Measurements from ENCODE around the gene FRMD5. TPM values are rescaled to one million over a fixed set of nuclear protein-coding genes. Genes with fewer than 3 reads are reported as not detected.
"Not testable (repeated sequence)": the region's sequence is repeated elsewhere in the genome, so short reads cannot be mapped to it uniquely, and the experiment has no call there.

FRMD5 gene
- total RNA-seq, 2 experiments from 2014 or later, result 0.12 to 0.21 TPM

DNA sequence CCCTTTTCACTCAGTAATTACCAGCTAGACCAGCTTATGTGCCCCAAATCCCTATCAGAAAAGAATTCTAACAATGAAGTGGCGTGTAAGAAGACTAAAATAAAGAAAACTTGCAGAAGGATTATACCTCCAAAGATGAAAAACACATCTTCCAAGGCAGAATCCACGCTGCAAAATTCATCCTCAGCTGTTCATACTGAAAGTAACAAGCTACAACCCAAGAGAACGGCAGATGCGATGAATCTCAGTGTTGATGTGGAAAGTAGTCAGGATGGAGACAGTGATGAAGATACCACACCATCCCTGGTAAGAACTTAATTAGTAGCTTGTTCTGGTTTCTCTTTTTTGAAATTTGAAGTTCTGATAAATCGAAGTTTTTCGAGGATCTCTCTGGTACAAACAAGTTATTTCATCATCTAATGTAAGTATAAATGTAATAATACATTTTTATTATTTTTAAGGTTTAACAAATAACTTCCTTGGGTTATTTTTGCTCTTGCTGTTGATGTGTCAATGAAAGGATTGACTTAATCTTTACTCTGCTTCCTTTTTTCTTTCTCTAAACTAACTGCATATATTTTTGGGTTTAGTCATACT is 366.9 kb downstream of the FRMD5 start:
- peaks cover 58% of the 10 kb centered on the region for H3K4me1 Mint-ChIP-seq
- DNase-seq (peak; percentile 53), ATAC-seq (peak; percentile 25)
- CTCF ChIA-PET, result interaction anchor here (1.7 kb wide), 2 partner anchors 9 to 51 kb away, joined by 5 to 8 read pairs; partner anchors contain the start of gene ELL3
- no peaks in the 10 kb centered on the region for H3K27me3 Mint-ChIP-seq
- no peaks in the 10 kb centered on the region for H3K9me3 Mint-ChIP-seq (ENCODE audit: low read depth)
- H3K27ac Mint-ChIP-seq, result peak overlapping the region; percentile 98
- H3K36me3 Mint-ChIP-seq, result peaks cover 41% of the 10 kb centered on the region
- peak overlapping the region; percentile 98 for H3K4me3 Mint-ChIP-seq

DNA sequence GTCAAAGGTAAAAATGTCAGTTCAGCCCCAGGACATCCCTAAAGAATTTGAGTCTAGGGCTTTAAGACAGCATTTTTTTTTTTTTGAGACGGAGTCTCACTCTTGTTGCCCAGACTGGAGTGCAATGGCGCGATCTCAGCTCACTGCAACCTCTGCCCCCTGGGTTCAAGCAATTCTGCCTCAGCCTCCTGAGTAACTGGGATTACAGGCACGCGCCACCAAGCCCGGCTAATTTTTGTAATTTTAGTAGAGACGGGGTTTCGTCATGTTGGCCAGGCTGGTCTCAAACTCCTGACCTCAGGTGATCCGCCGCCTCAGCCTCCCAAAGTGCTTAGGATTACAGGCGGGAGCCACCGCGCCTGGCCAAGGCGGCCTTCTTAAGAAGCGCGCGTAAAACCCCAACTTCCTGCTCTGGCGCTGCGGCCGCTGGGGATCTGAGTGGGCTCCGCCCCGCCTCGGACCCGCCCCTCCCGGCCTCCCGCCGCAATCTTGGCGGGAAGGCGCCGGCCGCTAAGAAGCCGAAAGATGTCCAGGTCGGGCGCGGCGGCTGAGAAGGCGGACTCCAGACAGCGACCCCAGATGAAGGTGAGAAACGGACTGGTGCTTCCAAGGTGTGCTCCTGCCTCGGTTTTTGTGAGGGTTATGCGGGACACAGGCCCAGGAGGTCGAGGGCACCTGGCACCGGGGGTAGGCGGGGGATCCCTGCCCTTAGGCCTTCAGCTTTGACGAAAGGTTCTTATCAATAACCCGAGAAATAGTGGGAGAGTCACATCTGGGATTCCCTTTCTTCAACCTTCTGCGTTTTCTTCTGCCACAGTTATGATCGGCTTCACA is 368.3 kb downstream of the FRMD5 start, which contains the start of gene WDR76:
TSS of gene WDR76 (plus strand) at position 495 of the 834 bp plus-strand sequence. CDS start at position 526, 31 bp downstream.
- no peaks in the 10 kb centered on the region for H3K27me3 Mint-ChIP-seq
- no peaks in the 10 kb centered on the region for H3K9me3 Mint-ChIP-seq (ENCODE audit: low read depth)
- DNase-seq (peak; percentile 90), ATAC-seq (peak; percentile 77)
- peaks cover 60% of the 10 kb centered on the region for H3K4me1 Mint-ChIP-seq
- CTCF ChIA-PET, result interaction anchor here (1.7 kb wide), 2 partner anchors 10 to 50 kb away, joined by 5 to 8 read pairs; partner anchors contain the start of gene ELL3
- peaks cover 36% of the 10 kb centered on the region for H3K36me3 Mint-ChIP-seq
- H3K27ac Mint-ChIP-seq, result peak within 1 kb of the TSS; percentile 98
- peak within 1 kb of the TSS; percentile 98 for H3K4me3 Mint-ChIP-seq

DNA sequence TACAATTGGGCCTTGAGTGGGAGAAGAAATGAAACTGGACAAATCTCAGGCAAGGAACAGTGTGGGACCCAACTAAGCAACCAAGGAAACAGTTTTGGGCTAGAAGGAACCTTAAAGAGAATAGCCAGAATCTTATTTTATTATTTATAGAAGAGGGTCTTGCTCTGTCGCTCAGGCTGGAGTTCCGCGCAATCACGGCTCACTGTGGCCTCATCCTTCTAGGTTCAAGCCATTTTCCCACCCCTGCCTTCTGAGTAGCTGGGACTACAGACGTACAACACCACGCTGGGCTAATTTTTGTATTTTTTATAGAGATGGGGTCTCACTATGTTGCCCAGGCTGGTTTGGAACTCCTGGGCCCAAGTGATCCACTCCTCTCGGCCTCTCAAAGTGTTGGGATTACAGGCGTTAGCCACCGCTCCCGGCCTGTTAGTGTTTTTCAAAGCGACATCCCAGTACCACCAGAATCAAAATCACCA is 369.0 kb downstream of the FRMD5 start:
- ATAC-seq, result no peak
- peaks cover 61% of the 10 kb centered on the region for H3K4me1 Mint-ChIP-seq
- no peaks in the 10 kb centered on the region for H3K9me3 Mint-ChIP-seq (ENCODE audit: low read depth)
- CTCF ChIA-PET, result interaction anchor here (0.9 to 2.1 kb wide), 2 partner anchors 11 to 31 kb away, joined by 3 to 5 read pairs; no protein-coding TSS in a partner anchor
- H3K27me3 Mint-ChIP-seq, result no peaks in the 10 kb centered on the region
- peak overlapping the region; percentile 98 for H3K27ac Mint-ChIP-seq
- H3K4me3 Mint-ChIP-seq, result peak overlapping the region; percentile 98
- DNase-seq, result no peak
- peaks cover 37% of the 10 kb centered on the region for H3K36me3 Mint-ChIP-seq

DNA sequence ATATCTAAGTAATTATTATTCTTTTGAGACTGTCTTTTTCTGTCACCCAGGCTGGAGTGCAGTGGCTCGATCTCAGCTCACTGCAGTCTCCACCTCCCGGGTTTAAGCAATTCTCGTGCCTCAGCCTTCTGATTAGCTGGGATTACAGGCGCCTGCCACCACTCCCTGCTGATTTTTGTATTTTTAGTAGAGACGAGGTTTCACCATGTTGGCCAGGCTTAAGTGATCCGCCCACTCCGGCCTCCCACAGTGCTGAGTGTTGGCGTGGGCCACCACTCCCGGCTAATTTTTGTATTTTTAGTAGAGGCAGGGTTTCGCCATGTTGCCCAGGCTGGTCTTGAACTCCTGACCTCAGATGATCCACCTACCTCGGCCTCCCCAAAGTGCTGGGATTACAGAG is 369.8 kb downstream of the FRMD5 start:
- not testable (repeated sequence) for H3K9me3 Mint-ChIP-seq (ENCODE audit: low read depth); DNase-seq; H3K4me3 Mint-ChIP-seq; H3K27me3 Mint-ChIP-seq; ATAC-seq
- peak overlapping the region; percentile 98 for H3K27ac Mint-ChIP-seq
- CTCF ChIA-PET, result interaction anchor here (0.9 to 2.1 kb wide), 2 partner anchors 11 to 30 kb away, joined by 3 to 5 read pairs; no protein-coding TSS in a partner anchor
- peaks cover 37% of the 10 kb centered on the region for H3K36me3 Mint-ChIP-seq
- H3K4me1 Mint-ChIP-seq, result peaks cover 55% of the 10 kb centered on the region

DNA sequence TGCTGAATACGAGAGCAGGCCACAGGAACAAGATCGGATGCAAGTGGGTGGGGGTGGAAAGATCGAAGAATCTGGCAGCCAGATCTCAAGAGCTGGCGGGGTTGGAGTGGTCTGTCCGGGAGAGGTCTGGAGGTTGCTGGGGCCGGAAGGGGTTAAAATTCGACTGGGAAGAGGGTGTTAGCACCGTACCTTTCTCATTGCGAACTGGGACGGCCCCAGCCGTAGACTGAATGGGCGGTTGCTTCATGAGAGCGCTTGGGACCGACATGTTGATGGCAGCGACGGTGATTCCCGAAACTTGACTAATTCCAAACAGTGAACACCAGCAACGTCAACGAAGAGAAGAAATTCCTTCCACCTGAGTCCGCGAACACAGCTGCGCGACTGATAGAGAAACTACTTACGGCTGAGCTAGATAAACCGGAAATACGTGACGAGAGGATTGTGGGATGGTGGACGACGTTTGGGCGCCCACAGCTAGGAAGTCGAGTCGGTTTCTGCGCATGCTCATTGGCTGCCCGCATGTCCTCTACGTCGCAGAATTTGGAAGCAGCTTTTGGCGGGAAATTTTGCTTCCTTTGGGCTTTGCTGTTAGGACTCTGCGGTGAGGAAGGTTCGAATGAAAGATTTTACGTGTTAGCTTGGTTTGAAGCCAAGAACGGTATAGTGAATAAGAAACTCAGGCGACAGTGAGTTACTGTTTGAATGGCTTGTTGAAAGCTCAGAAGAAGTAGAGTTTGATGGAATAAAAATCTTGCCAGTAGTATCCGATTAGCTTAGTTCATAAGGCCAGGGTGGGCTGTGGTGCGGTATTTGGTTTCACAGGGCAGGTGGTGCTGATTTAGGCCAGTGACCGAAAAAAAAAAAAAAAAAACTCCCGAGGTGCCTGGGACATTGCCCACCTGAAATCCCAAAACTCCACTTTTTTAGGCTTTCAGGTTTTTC is 370.5 kb downstream of the FRMD5 start, which contains the start of gene MFAP1:
TSS of gene MFAP1 (minus strand) at position 389 of the 945 bp plus-strand sequence. CDS start at position 268, 121 bp downstream.
- CTCF ChIA-PET, result interaction anchor here (1.2 to 2.1 kb wide), 2 partner anchors 12 to 24 kb away, joined by 3 to 5 read pairs; partner anchors contain the start of gene HYPK
- no peaks in the 10 kb centered on the region for H3K27me3 Mint-ChIP-seq
- peaks cover 32% of the 10 kb centered on the region for H3K36me3 Mint-ChIP-seq
- ATAC-seq, result peak; percentile 87
- peak within 1 kb of the TSS; percentile 98 for H3K27ac Mint-ChIP-seq
- peaks cover 51% of the 10 kb centered on the region for H3K4me1 Mint-ChIP-seq
- DNase-seq, result peak; percentile 96
- H3K9me3 Mint-ChIP-seq (ENCODE audit: low read depth), result no peaks in the 10 kb centered on the region
- H3K4me3 Mint-ChIP-seq, result peak within 1 kb of the TSS; percentile 97

DNA sequence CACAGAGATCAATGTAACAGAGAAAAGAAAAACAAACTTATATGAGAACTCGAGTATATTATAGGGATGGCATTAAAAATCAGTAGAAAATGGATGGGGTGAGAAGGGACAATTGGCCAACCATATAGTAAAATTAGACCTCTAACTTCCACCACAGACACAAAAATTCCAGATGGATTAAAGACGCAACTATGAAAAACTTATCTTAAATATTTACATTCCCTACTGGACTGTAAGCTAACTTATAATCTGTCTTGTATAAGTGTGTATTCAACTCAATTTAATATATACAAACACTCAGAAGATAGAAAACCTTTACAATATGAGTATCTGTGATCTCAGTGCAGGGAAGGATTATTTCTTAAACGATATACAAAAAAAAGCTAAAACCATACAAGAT is 373.6 kb downstream of the FRMD5 start:
- CTCF ChIA-PET, result interaction anchor here (0.8 to 1.9 kb wide), 5 partner anchors 12 to 45 kb away, joined by 3 to 5 read pairs (median 3); partner anchors contain the start of genes ELL3 and HYPK
- ATAC-seq, result no peak
- no peak for DNase-seq
- peaks cover 46% of the 10 kb centered on the region for H3K4me1 Mint-ChIP-seq
- peak overlapping the region; percentile 14 for H3K4me3 Mint-ChIP-seq
- H3K27me3 Mint-ChIP-seq, result no peaks in the 10 kb centered on the region
- H3K36me3 Mint-ChIP-seq, result peaks cover 20% of the 10 kb centered on the region
- H3K9me3 Mint-ChIP-seq (ENCODE audit: low read depth), result no peaks in the 10 kb centered on the region
- H3K27ac Mint-ChIP-seq, result peak overlapping the region; percentile 65

Other genes with a start within 250 kb of the FRMD5 start
- 10 to 100 TPM; 43.8 to 50.5 TPM for gene GOLM2, start 93.4 kb upstream of the FRMD5 start, total RNA-seq
- 10 to 100 TPM; 65.9 to 75.8 TPM for gene CTDSPL2, start 232.4 kb upstream of the FRMD5 start, total RNA-seq